T-helper 1 cell treated with Interleukin-12 subunit alpha and Interleukin-12 subunit beta and Interleukin-4 antibody, amounts not matched to agents 30 ng/mL and 1 ng/mL, for 36 hours (primary cell): ENCODE data around the gene ANKS1A. TPM values are rescaled to one million over a fixed set of nuclear protein-coding genes. Genes with fewer than 3 reads are reported as not detected.
"Not testable (repeated sequence)": the region's sequence is repeated elsewhere in the genome, so short reads cannot be mapped to it uniquely, and the experiment has no call there.

Experiments used
- intact Hi-C: fragments of 100-400 bp; cut with micrococcal nuclease; formaldehyde crosslinking; loops from one replicate; pipeline ENCODE4 v1.15.1; 2024
- total RNA-seq: library from RNA; stranded (reverse); gene quantifications from 2 replicates; pipeline ENCODE4 v1.2.3, GENCODE V29; 2022

The ANKS1A gene, protein sequence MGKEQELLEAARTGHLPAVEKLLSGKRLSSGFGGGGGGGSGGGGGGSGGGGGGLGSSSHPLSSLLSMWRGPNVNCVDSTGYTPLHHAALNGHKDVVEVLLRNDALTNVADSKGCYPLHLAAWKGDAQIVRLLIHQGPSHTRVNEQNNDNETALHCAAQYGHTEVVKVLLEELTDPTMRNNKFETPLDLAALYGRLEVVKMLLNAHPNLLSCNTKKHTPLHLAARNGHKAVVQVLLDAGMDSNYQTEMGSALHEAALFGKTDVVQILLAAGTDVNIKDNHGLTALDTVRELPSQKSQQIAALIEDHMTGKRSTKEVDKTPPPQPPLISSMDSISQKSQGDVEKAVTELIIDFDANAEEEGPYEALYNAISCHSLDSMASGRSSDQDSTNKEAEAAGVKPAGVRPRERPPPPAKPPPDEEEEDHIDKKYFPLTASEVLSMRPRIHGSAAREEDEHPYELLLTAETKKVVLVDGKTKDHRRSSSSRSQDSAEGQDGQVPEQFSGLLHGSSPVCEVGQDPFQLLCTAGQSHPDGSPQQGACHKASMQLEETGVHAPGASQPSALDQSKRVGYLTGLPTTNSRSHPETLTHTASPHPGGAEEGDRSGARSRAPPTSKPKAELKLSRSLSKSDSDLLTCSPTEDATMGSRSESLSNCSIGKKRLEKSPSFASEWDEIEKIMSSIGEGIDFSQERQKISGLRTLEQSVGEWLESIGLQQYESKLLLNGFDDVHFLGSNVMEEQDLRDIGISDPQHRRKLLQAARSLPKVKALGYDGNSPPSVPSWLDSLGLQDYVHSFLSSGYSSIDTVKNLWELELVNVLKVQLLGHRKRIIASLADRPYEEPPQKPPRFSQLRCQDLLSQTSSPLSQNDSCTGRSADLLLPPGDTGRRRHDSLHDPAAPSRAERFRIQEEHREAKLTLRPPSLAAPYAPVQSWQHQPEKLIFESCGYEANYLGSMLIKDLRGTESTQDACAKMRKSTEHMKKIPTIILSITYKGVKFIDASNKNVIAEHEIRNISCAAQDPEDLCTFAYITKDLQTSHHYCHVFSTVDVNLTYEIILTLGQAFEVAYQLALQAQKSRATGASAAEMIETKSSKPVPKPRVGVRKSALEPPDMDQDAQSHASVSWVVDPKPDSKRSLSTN
- total RNA-seq = 9.0 and 9.4 TPM in 2 replicates

DNA sequence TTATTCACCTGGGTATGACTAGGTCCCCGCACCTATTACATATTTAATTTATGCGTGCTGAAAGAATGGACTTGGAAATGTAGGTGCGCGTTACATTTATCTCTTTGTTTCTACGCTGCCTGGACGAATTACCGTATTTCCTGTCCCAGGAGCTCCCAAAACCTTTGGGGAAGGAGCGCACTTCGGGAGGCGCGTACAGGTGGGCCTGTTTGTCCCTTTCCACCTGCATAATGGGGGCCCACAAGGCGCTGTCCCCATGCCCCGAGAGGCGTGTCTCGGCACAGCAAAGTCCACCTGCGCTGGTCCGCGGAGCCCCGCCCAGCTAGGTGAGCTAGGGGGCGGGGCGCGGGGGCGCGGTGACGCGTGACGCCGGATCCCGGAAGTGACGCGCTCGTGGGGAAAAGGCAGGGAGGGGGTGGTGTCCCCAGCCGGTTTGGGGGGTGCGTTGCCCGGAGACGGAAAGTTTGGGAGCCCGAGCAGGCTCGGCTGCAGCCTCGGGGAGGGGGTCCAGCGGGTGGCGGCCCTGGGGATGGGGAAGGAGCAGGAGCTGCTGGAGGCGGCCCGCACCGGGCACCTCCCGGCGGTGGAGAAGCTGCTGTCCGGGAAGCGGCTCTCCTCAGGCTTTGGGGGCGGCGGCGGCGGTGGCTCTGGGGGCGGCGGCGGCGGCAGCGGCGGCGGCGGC is at the start of gene ANKS1A:
Gene ANKS1A, plus strand, starts transcription at position 382 of the 682 bp plus-strand sequence. Its CDS starts 148 bp downstream, at position 530.
- intact Hi-C loops = loop anchor here (1.0 to 10.0 kb wide), 11 partner anchors 23 to 1233 kb away; partner anchors contain the start of genes BLTP3A, ILRUN, SMIM29 and SNRPC

GRCh38 chr6:34839666-34840352 is 49.2 kb upstream of the ANKS1A start:
- intact Hi-C loops = no loop called here

DNA sequence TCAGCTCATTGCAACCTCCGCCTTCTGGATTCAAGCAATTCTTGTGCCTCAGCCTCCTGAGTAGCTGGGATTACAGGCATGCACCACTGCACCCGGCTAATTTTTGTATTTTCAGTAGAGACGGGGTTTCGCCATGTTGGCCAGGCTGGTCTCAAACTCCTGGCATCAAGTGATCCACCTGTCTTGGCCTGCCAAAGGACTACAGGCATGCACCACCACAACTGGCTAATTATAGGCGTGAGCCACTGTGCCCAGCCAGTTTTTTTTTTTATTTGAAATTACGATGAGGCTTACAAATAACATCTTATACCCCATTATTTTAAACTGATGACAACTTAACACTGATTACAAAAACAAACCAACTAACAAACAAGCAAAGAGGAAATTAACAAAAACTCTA is 40.0 kb upstream of the ANKS1A start:
- intact Hi-C loops = not testable (repeated sequence)

DNA sequence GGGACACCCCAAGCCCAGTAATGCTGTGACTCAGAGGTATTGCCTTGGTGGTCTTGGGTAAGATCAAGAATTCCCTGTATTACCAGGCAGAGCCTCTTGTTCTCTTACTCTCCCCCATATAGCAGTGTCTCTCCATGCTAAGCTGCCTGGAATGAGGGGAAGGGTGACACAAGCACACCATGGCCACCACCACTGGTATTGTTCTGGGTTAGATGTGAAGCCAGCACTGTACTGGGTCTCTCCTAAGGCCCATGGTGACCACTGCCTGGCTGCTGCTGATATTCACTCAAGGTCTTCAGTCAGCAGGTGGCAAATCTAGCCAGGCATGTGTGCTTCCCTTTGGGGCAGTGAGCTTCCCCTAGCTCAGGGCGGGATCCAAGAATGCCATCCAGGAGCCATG is 37.7 kb upstream of the ANKS1A start:
- intact Hi-C loops = no loop called here

DNA sequence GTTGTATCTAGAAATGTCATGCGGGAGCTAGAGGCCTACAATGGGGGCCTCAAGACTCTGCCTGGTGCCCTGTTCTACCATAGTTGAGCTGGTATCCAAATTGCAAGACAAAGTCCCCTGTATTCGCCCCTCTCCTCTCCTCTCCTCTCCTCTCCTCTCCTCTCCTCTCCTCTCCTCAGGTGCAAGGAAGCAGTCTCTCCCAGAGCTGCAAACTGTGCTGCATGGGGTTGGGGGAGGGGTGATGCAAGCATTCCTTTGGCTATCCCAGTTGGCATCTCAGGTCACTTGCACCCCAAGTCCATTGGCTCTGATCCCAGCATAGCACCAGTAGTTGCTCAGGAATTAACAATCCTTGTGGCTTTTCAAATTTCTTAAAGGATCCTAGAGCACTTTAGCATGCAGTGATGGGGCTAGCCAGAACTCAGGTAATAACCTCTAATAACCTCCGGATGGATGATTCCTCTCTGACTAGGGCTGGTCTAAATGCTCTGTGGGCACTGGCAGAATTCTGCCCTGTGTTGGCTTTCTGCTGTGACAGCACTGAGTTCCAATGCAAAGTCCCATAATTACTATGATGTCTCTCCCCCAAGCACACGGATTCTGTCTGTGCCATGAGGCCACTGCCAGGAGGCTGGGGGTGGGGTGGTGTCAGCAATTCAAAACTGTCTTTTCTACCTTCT is 36.5 kb upstream of the ANKS1A start:
- intact Hi-C loops = no loop called here

GRCh38 chr6:34855463-34855862 is 33.6 kb upstream of the ANKS1A start:
- intact Hi-C loops = no loop called here

GRCh38 chr6:34858681-34859080 is 30.4 kb upstream of the ANKS1A start:
- intact Hi-C loops = no loop called here

DNA sequence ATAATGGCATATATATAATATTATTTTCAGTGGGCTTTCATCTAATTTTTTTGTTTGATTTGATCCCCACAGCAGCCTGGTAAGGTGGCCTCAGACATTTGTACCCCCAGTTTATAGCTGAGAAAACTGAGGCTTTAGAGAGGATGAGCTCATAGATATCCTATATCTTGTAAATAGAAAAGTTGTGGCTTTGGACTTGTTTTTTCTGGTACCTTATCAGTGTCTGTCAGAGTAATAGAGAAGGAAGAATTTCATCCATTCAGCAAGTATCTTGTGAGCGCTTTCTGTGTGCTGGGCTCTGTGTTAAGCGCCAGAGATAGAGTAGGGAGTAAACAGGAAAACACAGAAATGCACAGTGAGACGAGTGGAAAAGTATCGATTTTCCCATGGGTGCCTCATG is 29.1 kb upstream of the ANKS1A start:
- intact Hi-C loops = no loop called here

DNA sequence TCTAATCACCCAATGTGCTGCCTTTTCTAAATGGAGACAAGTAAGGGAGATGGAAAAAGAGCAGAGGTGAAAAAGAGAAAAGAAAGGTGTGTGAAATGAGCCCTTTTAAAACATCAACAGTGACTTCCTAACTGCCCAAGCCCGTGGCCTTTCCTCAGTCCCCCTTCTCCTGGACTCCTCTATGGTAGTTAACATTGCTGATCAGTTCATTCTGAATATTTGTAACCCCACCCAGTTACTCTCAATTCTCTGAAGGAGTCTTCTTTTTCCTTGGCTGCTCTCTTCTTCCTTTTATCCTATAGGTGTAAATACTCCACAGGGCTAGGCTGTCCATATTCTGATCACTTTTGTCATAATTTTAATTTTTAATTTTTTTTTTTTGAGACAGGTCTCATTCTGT is 28.3 kb upstream of the ANKS1A start:
- intact Hi-C loops = no loop called here

GRCh38 chr6:34864007-34864406 is 25.0 kb upstream of the ANKS1A start:
- intact Hi-C loops = no loop called here

DNA sequence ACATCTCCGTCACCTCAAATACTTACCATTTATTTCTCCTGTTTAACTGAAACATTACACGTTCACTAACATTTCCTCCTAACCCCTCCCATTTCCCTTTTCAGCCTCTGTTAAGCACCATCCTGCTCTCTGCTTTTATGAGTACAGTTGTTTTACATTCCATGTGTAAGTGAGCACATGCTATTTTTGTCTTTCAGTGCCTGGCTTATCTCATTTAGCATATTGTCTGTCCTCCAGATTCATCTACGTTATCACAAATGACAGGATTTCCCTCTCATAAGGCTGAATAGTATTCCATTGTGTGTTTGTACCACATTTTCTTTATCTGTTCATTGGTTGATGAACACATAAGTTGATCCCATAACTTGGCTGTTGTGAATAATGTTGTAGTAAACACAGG is 23.9 kb upstream of the ANKS1A start:
- intact Hi-C loops = no loop called here

- intact Hi-C loops = no loop called here
These were observed 22.5 kb upstream of the ANKS1A start for GRCh38 chr6:34866509-34866908.

- intact Hi-C loops = no loop called here
These were observed 21.6 kb upstream of the ANKS1A start for GRCh38 chr6:34867484-34867883.

DNA sequence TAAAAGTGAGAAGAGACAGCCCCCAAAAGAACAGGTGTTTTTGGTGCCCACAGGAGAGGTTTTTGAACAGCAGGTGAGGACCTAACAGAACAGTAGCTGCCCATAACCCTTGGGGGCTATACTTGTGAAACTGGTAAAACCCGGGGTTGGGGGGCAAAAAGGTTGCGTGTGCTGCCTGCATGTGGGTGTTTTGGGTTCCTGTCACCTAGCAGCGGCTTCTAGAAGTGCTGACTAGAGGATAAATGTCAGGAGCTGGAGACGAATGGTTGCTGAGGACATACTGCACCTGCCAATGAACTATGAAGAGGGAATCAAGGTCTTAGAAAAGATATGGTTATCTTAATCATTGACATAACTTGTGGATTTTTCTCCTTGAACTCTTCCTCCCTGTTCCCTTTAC is 17.2 kb upstream of the ANKS1A start:
- intact Hi-C loops = no loop called here

DNA sequence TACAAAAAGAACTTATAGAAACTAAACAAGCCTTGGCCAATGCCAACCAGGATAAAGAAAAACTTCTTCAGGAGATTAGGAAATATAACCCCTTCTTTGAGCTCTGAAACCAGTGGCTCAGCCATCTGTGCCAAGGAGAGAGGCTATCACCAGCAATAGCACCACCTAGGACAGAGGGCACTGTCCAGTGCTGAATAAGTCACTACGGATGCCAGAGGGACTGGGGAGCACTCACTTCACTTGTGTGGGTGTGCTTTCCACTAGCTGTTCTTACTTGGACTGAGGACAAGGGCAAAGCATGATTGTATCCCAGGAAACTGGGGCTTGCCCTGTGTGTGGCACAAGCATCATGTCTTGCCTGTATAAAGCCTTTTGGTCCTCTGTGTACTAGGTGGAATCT is 16.7 kb upstream of the ANKS1A start:
- intact Hi-C loops = no loop called here

GRCh38 chr6:34875292-34876213 is 13.5 kb upstream of the ANKS1A start:
- intact Hi-C loops = no loop called here

GRCh38 chr6:34876472-34876871 is 12.6 kb upstream of the ANKS1A start:
- intact Hi-C loops = no loop called here

DNA sequence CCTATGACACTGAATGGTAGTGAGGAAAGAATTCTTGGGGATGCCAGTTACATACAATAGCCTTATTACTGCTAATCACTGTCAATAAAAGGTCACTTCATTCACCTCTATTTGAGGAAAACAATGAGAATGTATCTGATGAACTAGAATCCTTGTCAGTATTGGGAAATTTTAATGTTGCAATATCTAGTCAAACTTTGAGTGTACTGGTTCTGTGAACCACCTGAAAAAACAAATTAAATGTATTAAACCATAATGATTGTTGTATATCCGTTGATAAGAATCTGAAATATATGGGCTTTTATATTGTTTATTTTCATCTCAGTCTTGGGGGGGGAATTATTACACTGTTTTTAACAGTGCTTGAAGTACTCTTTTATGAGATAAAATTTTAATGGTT is 11.8 kb upstream of the ANKS1A start:
- intact Hi-C loops = no loop called here
